K562 (cell line): ENCODE results near the gene GRIK1. TPM values are rescaled to one million over a fixed set of nuclear protein-coding genes. Genes with fewer than 3 reads are reported as not detected.

Experiments used
- CEBPB ChIP-seq: fragments of 450-650 bp; IDR thresholded peaks from 2 replicates; pipeline ENCODE4 v1.6.1; 2016; ENCODE audit warnings: missing genetic modification characterization, missing compliant biosample characterization
- CTBP1 ChIP-seq: fragments of 450-650 bp; IDR thresholded peaks from 2 replicates; pipeline ENCODE4 v1.6.1; 2016; ENCODE audit warnings: borderline replicate concordance
- EHMT2 ChIP-seq: fragments of 450-650 bp; IDR thresholded peaks from 2 replicates; pipeline ENCODE4 v1.6.1; 2018; ENCODE audit warnings: antibody characterized with exemption
- FOXK2 ChIP-seq, 2 experiments: fragments of 450-650 bp; IDR thresholded peaks in 1 of 2; conservative IDR thresholded peaks in 1 of 2; 2 replicates each; pipeline ENCODE4 v1.6.1; 2016; ENCODE audit warnings: low read depth in 2 of 2, mild to moderate bottlenecking in 1 of 2
- JUND ChIP-seq, 2 experiments: IDR thresholded peaks; 2 replicates in 1 of 2; 3 replicates in 1 of 2; pipeline ENCODE4 v1.6.1; 2011; ENCODE audit warnings: borderline replicate concordance in 2 of 2, low read depth in 2 of 2, low read length in 2 of 2, improper control_type of control experiment in 1 of 2, missing biosample characterization in 1 of 2, missing genetic modification characterization in 1 of 2, missing genetic modification reagents in 1 of 2
- NEUROD1 ChIP-seq: fragments of 150-350 bp; IDR thresholded peaks from 2 replicates; pipeline ENCODE4 v1.6.1; 2014; ENCODE audit warnings: borderline replicate concordance, low read length, low read depth; ENCODE audit not compliant: partially characterized antibody
- PHF21A ChIP-seq: fragments of 450-650 bp; IDR thresholded peaks from 2 replicates; pipeline ENCODE4 v1.6.1; 2017; ENCODE audit warnings: low read depth, borderline replicate concordance
- RAD21 ChIP-seq, 2 experiments: fragments of 250-450 bp in 1 of 2; fragments of 450-650 bp in 1 of 2; sonication (Bioruptor Pico) in 1 of 2; formaldehyde crosslinking in 1 of 2; IDR thresholded peaks in 1 of 2; conservative IDR thresholded peaks in 1 of 2; 2 replicates each; pipeline versions ENCODE4 v1.4.0 to v1.8.0; 2020 to 2022; ENCODE audit warnings: mild to moderate bottlenecking in 2 of 2, moderate library complexity in 1 of 2
- SNAPC5 ChIP-seq: fragments of 250-450 bp; sonication (Bioruptor Pico); IDR thresholded peaks from 2 replicates; pipeline ENCODE4 v1.8.0; 2021; ENCODE audit warnings: moderate library complexity, mild to moderate bottlenecking, inconsistent platforms
- STAG1 ChIP-seq: sonication (generic); formaldehyde crosslinking; IDR thresholded peaks from 2 replicates; pipeline ENCODE4 v1.5.0; 2020; ENCODE audit warnings: missing genetic modification reagents, borderline replicate concordance
- TCF7 ChIP-seq: sonication (generic); IDR thresholded peaks from 2 replicates; pipeline ENCODE4 v1.6.1; 2016; ENCODE audit warnings: antibody characterized with exemption, borderline replicate concordance
- TGIF2 ChIP-seq: sonication (generic); formaldehyde crosslinking; IDR thresholded peaks from 2 replicates; pipeline ENCODE4 v1.8.1; 2022; ENCODE audit warnings: mild to moderate bottlenecking, missing genetic modification reagents, moderate library complexity
- TRIM28 ChIP-seq: fragments of 450-650 bp; IDR thresholded peaks from 2 replicates; pipeline ENCODE4 v1.6.1; 2017
- ZBTB43 ChIP-seq: sonication (generic); formaldehyde crosslinking; IDR thresholded peaks from 2 replicates; pipeline ENCODE4 v1.8.0; 2023; ENCODE audit warnings: mild to moderate bottlenecking, missing genetic modification reagents
- ZNF785 ChIP-seq: fragments of 250-450 bp; sonication (Bioruptor Pico); IDR thresholded peaks from 2 replicates; pipeline ENCODE4 v1.4.0; 2020; ENCODE audit warnings: mild to moderate bottlenecking
- polyA plus RNA-seq, 8 experiments: library from polyadenylated mRNA; depleted of rRNA in 4 of 8; stranded (reverse) in 5 of 8; unstranded in 3 of 8; fragments of >200 nt; fragmentation: Nextera tagmentation in 2 of 8; fragmentation: Illumina TruSeq in 1 of 8; extraction: Ambion mirVana in 2 of 8; extraction: Trizol in 1 of 8; gene quantifications; 2 replicates each; pipeline versions ENCODE4 v1.2.1 to v1.2.3, GENCODE V29; 2011 to 2014; ENCODE audit warnings: inconsistent platforms in 1 of 8, missing spikeins in 1 of 8
- total RNA-seq, 7 experiments: library from RNA; depleted of rRNA in 6 of 7; stranded (reverse); fragments of >200 nt in 6 of 7; fragmentation: Illumina TruSeq in 2 of 7; extraction: Trizol in 2 of 7; gene quantifications; 2 replicates each; pipeline versions ENCODE4 v1.2.1 to v1.2.3, GENCODE V29; 2011 to 2021; ENCODE audit warnings: low replicate concordance in 1 of 7
- TF ChIP-seq, protein P1 (sequence below): fragments of 450-650 bp; IDR thresholded peaks from 2 replicates; pipeline ENCODE4 v1.6.1; 2016; ENCODE audit warnings: missing biosample characterization, missing genetic modification characterization
- TF ChIP-seq, protein P2 (sequence below), 3 experiments: IDR thresholded peaks in 2 of 3; conservative IDR thresholded peaks in 1 of 3; 2 replicates each; pipeline ENCODE4 v1.5.1; 2011 to 2012; ENCODE audit warnings: low read length in 3 of 3, mild to moderate bottlenecking in 3 of 3, control low read depth in 2 of 3, improper control_type of control experiment in 1 of 3, inconsistent platforms in 1 of 3, low read depth in 1 of 3, mixed read lengths in 1 of 3, moderate library complexity in 1 of 3; ENCODE audit not compliant: insufficient read depth in 2 of 3
- TF ChIP-seq, protein P3 (sequence below), 2 experiments: fragments of 450-650 bp; IDR thresholded peaks; 2 replicates each; pipeline ENCODE4 v1.6.1; 2016
- TF ChIP-seq, protein P4 (sequence below): IDR thresholded peaks from 2 replicates; pipeline ENCODE4 v1.6.1; 2012; ENCODE audit warnings: low read depth, low read length, improper control_type of control experiment, borderline replicate concordance

The GRIK1 gene
- total and polyA plus RNA-seq, 9 of the 15 experiments (the other 6 are each of a cell fraction or from before 2014, with no cell fraction given) = 0.17 to 2.8 (median 0.53) TPM

DNA sequence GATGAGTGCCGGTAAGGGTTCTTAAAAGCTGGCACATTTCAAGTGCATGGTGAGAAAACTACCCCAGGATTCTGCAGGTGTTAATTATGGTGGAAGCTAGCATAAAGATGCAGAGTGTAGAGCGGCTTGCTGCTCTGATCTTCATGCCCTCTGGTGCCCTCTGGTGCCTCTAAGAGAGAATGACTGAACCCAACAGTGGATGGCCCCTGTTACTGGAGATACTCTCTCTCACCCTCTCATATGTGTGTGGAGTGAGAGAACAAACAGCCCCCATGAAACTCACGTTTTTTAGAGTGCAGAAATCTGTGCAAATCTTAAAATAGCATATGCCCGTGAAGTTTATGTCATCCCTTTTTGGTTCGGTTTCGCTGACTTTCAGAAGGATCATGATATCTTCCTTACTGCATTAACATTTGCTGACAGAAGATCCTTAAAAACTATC, 90.0 kb downstream of the GRIK1 start (continued):
- TF ChIP-seq PHF21A (0 out of 2 replicates have a peak, but pooled peaks have one; percentile 36), EHMT2 (no peak; the same call in 1 of the 2 replicates), TGIF2 (CRISPR knock-in tag) (no peak), JUND (IDR thresholded peaks at IDR 0.05; ENCODE audit: borderline replicate concordance, low read depth, low read length) (0 out of 2 replicates have a peak, but pooled peaks have one; percentile 32), JUND (tag; IDR thresholded peaks at IDR 0.05; ENCODE audit: borderline replicate concordance, low read depth, low read length) (no peak; the same call in 2 of the 3 replicates), CEBPB (tag) (no peak), TCF7 (peak; percentile 88), RAD21 (CRISPR knock-in tag; conservative IDR thresholded peaks at IDR 0.05 in 1 of 2, IDR thresholded peaks at IDR 0.05 in 1 of 2) (peak; percentile 97), CTBP1 (peak; percentile 27; the same call in 1 of the 2 replicates), NEUROD1 (peak; percentile 42), FOXK2 (conservative IDR thresholded peaks at IDR 0.05 in 1 of 2, IDR thresholded peaks at IDR 0.05 in 1 of 2; ENCODE audit: low read depth in 2 of 2) (no peak), TRIM28 (no peak), ZNF785 (no peak), STAG1 (CRISPR knock-in tag) (peak; percentile 54; the same call in 1 of the 2 replicates), SNAPC5 (CRISPR knock-in tag) (no peak), ZBTB43 (no peak)
- TF ChIP-seq, protein P1, sequence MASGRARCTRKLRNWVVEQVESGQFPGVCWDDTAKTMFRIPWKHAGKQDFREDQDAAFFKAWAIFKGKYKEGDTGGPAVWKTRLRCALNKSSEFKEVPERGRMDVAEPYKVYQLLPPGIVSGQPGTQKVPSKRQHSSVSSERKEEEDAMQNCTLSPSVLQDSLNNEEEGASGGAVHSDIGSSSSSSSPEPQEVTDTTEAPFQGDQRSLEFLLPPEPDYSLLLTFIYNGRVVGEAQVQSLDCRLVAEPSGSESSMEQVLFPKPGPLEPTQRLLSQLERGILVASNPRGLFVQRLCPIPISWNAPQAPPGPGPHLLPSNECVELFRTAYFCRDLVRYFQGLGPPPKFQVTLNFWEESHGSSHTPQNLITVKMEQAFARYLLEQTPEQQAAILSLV (tag) = no peak
- TF ChIP-seq, protein P2, sequence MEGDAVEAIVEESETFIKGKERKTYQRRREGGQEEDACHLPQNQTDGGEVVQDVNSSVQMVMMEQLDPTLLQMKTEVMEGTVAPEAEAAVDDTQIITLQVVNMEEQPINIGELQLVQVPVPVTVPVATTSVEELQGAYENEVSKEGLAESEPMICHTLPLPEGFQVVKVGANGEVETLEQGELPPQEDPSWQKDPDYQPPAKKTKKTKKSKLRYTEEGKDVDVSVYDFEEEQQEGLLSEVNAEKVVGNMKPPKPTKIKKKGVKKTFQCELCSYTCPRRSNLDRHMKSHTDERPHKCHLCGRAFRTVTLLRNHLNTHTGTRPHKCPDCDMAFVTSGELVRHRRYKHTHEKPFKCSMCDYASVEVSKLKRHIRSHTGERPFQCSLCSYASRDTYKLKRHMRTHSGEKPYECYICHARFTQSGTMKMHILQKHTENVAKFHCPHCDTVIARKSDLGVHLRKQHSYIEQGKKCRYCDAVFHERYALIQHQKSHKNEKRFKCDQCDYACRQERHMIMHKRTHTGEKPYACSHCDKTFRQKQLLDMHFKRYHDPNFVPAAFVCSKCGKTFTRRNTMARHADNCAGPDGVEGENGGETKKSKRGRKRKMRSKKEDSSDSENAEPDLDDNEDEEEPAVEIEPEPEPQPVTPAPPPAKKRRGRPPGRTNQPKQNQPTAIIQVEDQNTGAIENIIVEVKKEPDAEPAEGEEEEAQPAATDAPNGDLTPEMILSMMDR (IDR thresholded peaks at IDR 0.05 in 2 of 3, conservative IDR thresholded peaks at IDR 0.05 in 1 of 3; ENCODE audit: insufficient read depth in 2 of 3, low read depth in 1 of 3, low read length in 3 of 3) = peak; percentile 85 to 91 (median 87)
- TF ChIP-seq, protein P3, sequence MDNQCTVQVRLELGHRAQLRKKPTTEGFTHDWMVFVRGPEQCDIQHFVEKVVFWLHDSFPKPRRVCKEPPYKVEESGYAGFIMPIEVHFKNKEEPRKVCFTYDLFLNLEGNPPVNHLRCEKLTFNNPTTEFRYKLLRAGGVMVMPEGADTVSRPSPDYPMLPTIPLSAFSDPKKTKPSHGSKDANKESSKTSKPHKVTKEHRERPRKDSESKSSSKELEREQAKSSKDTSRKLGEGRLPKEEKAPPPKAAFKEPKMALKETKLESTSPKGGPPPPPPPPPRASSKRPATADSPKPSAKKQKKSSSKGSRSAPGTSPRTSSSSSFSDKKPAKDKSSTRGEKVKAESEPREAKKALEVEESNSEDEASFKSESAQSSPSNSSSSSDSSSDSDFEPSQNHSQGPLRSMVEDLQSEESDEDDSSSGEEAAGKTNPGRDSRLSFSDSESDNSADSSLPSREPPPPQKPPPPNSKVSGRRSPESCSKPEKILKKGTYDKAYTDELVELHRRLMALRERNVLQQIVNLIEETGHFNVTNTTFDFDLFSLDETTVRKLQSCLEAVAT (IDR thresholded peaks at IDR 0.05) = peak in 1 of 2 experiments; percentile 16; a peak in 1 of 4 replicates
- TF ChIP-seq, protein P4, sequence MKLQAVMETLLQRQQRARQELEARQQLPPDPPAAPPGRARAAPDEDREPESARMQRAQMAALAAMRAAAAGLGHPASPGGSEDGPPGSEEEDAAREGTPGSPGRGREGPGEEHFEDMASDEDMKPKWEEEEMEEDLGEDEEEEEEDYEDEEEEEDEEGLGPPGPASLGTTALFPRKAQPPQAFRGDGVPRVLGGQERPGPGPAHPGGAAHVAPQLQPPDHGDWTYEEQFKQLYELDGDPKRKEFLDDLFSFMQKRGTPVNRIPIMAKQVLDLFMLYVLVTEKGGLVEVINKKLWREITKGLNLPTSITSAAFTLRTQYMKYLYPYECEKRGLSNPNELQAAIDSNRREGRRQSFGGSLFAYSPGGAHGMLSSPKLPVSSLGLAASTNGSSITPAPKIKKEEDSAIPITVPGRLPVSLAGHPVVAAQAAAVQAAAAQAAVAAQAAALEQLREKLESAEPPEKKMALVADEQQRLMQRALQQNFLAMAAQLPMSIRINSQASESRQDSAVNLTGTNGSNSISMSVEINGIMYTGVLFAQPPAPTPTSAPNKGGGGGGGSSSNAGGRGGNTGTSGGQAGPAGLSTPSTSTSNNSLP = 0 out of 2 replicates have a peak, but pooled peaks have one; percentile 39
